MCF 10A (cell line): ENCODE data around the gene MDGA2. TPM values are rescaled to one million over a fixed set of nuclear protein-coding genes. Genes with fewer than 3 reads are reported as not detected.

Experiments
- BruUV-seq: library from RNA; stranded (reverse); fragments of 400-500 nt; replicated peaks from 2 replicates; lab custom pipeline; 2021; lab: Mats Ljungman, UMichigan
- CTCF ChIA-PET: fragments of 300-600 bp; sonication (Branson Sonifier 250); formaldehyde crosslinking; extraction: SDS; loops from one replicate; lab custom pipeline; 2021; ENCODE audit warnings: antibody characterized with exemption, inconsistent platforms; lab: Yijun Ruan, JAX
- POLR2A ChIA-PET: fragments of 300-600, 350-650 bp; sonication (Branson Sonifier 250); formaldehyde crosslinking; extraction: SDS; loops from one replicate; lab custom pipeline; 2020; ENCODE audit warnings: antibody characterized with exemption, inconsistent platforms; lab: Yijun Ruan, JAX
- DNase-seq: peaks from one replicate; pipeline ENCODE4 v3.0.0-alpha.2; 2018; ENCODE audit not compliant: unreplicated experiment
- H3K27ac Mint-ChIP-seq: one replicate; pipeline ENCODE4 v1.8.0; 2022; ENCODE audit warnings: mild to moderate bottlenecking, low read depth, mixed read lengths; ENCODE audit not compliant: unreplicated experiment
- H3K27me3 Mint-ChIP-seq: one replicate; pipeline ENCODE4 v1.8.0; 2022; ENCODE audit warnings: mixed read lengths; ENCODE audit not compliant: insufficient read depth, unreplicated experiment
- H3K36me3 Mint-ChIP-seq: one replicate; pipeline ENCODE4 v1.8.0; 2022; ENCODE audit warnings: mild to moderate bottlenecking, moderate library complexity, mixed read lengths; ENCODE audit not compliant: insufficient read depth, unreplicated experiment
- H3K4me1 Mint-ChIP-seq: one replicate; pipeline ENCODE4 v1.8.0; 2022; ENCODE audit warnings: mixed read lengths; ENCODE audit not compliant: insufficient read depth, unreplicated experiment
- H3K4me3 Mint-ChIP-seq: one replicate; pipeline ENCODE4 v1.8.0; 2022; ENCODE audit warnings: mild to moderate bottlenecking, moderate library complexity, mixed read lengths; ENCODE audit not compliant: unreplicated experiment
- H3K9me3 Mint-ChIP-seq: one replicate; pipeline ENCODE4 v1.8.0; 2022; ENCODE audit warnings: mixed read lengths; ENCODE audit not compliant: unreplicated experiment
- intact Hi-C: fragments of 100-400 bp; cut with micrococcal nuclease; formaldehyde crosslinking; loops from 2 replicates; pipeline ENCODE4 v1.14.1; 2022
- total RNA-seq: library from RNA; stranded (reverse); gene quantifications from 2 replicates; pipeline ENCODE4 v1.2.3, GENCODE V29; 2022
- TF ChIP-seq, protein P1 (sequence below): fragments of 200-600 bp; IDR thresholded peaks from one replicate; pipeline ENCODE4 v1.8.0; 2022; ENCODE audit warnings: antibody characterized with exemption, mild to moderate bottlenecking; ENCODE audit not compliant: unreplicated experiment

MDGA2 gene
- total RNA-seq, 1 experiment from 2014 or later: not detected

DNA sequence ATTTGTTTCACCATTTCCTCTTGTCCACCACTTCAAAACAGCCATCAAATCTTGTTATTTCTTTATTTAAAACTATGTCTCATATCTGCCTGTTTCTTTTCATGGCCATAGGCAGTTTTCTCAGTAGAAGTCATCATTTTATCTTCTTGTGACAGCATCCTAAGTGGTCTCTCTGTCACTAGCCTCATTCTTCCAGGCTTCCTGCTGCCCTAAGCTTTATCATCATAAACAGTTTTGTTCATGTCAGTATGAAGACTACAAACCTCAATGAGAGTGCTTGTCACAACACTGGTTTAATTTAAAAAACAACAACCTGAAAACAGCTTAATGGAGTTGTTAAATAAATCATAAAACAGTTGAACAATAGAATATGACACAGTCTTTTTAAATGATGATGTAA lies 636.1 kb downstream of the MDGA2 start:
- TF ChIP-seq, protein P1, sequence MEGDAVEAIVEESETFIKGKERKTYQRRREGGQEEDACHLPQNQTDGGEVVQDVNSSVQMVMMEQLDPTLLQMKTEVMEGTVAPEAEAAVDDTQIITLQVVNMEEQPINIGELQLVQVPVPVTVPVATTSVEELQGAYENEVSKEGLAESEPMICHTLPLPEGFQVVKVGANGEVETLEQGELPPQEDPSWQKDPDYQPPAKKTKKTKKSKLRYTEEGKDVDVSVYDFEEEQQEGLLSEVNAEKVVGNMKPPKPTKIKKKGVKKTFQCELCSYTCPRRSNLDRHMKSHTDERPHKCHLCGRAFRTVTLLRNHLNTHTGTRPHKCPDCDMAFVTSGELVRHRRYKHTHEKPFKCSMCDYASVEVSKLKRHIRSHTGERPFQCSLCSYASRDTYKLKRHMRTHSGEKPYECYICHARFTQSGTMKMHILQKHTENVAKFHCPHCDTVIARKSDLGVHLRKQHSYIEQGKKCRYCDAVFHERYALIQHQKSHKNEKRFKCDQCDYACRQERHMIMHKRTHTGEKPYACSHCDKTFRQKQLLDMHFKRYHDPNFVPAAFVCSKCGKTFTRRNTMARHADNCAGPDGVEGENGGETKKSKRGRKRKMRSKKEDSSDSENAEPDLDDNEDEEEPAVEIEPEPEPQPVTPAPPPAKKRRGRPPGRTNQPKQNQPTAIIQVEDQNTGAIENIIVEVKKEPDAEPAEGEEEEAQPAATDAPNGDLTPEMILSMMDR: no peak
- no TSS peak for BruUV-seq

DNA sequence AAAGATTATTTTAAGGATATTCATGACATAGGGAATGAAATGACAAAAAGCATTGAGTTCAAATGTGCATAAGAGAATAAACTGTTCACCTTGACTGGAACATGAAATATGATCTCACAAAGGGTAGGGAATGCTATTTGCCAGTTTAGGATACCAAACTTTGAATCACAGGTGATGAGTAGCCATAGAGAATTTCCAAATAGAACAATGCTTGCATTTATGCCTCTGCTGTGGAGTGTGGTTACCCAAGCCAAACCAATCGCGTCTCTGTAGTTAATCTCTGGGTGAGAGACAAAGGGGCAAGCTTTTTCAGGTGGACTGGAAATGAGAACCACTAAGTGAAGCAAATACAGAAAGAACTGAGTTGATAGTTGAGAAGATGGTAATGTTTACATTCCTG lies 652.7 kb downstream of the MDGA2 start:
- ChIA-PET CTCF (no interaction called here), POLR2A (no interaction called here)
- intact Hi-C loops: no loop called here
- TF ChIP-seq, protein P1: no peak
- Mint-ChIP-seq H3K4me3 (no peak overlapping the region), H3K27me3 (peaks cover 30% of the 10 kb centered on the region), H3K4me1 (no peaks in the 10 kb centered on the region), H3K9me3 (no peaks in the 10 kb centered on the region), H3K36me3 (no peaks in the 10 kb centered on the region), H3K27ac (no peak overlapping the region)
- no TSS peak for BruUV-seq
- no peak for DNase-seq

More for the DNA sequence above, 636.1 kb downstream of the MDGA2 start:
- Mint-ChIP-seq H3K36me3 (no peaks in the 10 kb centered on the region), H3K27ac (no peak overlapping the region), H3K4me3 (no peak overlapping the region), H3K4me1 (no peaks in the 10 kb centered on the region), H3K27me3 (peaks cover 45% of the 10 kb centered on the region), H3K9me3 (no peaks in the 10 kb centered on the region)
- ChIA-PET CTCF (interaction anchor here (0.6 kb wide), 1 partner anchor 241 kb away, joined by 3 read pairs; no protein-coding TSS in a partner anchor), POLR2A (interaction anchor here (0.7 kb wide), 1 partner anchor 118 kb away, joined by 3 read pairs; no protein-coding TSS in a partner anchor)
- intact Hi-C loops: no loop called here
- no peak for DNase-seq

DNA sequence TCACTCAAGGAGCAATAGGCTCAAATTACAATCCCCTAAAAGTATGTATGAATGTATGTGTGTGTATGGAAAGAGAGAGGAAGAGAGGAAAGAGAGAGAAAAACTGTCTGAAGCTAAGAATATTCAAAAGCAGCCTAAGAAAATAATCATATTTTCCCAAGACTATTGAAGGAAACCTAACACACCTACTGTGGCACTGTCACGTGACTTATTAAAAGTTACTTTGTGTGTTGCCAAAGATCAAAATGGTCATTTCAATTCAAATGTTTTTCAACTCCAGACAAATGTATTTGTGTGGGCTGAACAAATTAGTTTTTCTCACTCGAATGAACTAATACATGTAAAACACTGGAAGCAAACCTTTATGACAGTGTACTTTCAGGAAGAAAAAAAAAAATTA lies 654.9 kb downstream of the MDGA2 start:
- TF ChIP-seq, protein P1: no peak
- no peaks in the 10 kb centered on the region for H3K9me3 Mint-ChIP-seq
- no TSS peak for BruUV-seq
- H3K27me3 Mint-ChIP-seq: peaks cover 48% of the 10 kb centered on the region
- H3K4me3 Mint-ChIP-seq: no peak overlapping the region
- no peak overlapping the region for H3K27ac Mint-ChIP-seq
- no peaks in the 10 kb centered on the region for H3K4me1 Mint-ChIP-seq
- DNase-seq: no peak
- POLR2A ChIA-PET: no interaction called here
- intact Hi-C loops: no loop called here
- CTCF ChIA-PET: no interaction called here
- no peaks in the 10 kb centered on the region for H3K36me3 Mint-ChIP-seq

DNA sequence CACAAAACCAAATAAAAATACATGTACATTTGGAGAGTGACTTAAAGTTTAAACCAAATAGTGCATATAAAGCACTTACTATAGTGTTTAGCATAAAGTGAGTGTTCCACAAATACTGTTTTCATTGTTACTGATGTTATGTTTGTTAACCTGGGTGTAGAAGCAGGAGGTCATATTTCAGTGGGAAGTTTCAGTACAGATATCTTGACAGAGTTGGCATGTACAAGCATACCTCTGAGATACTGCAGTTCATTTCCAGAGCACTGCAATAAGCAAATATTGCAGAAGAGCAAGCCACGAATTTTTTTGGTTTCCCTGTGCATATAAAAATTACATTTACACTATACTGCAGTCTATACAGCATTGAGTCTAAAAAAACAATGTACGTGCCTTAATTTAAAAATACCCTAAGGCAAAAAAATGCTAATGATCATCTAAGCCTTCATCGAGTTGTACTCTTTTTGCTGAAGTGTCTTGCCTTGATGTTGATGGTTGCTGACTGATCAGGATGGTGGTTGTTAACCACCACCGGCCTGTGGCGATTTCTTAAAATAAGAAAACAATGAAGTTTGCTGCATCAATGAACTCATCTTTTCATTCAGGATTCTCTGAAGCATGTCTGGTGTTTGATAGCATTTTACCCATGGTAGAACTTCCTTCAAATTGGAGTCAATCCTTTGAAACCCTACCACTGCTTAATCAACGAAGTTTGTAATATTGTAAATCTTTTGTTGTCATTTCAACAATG lies 662.7 kb downstream of the MDGA2 start:
- Mint-ChIP-seq H3K27ac (no peak overlapping the region), H3K4me3 (no peak overlapping the region), H3K9me3 (no peaks in the 10 kb centered on the region), H3K4me1 (no peaks in the 10 kb centered on the region), H3K36me3 (no peaks in the 10 kb centered on the region), H3K27me3 (peaks cover 48% of the 10 kb centered on the region)
- ChIA-PET CTCF (no interaction called here), POLR2A (no interaction called here)
- TF ChIP-seq, protein P1: no peak
- BruUV-seq: no TSS peak
- intact Hi-C loops: no loop called here
- no peak for DNase-seq
